ES-I3 (cell line): ENCODE results near the gene ENOX1.

Source experiments
- H3K36me3 ChIP-seq: 2 replicates; pipeline ENCODE4 v1.6.1; 2013; ENCODE audit warnings: mild to moderate bottlenecking, low read length, control low read depth, moderate library complexity; ENCODE audit not compliant: insufficient read depth
- H3K4me1 ChIP-seq: 2 replicates; pipeline ENCODE4 v1.6.1; 2013; ENCODE audit warnings: mild to moderate bottlenecking, control low read depth, low read length; ENCODE audit not compliant: insufficient read depth
- H3K9ac ChIP-seq: 2 replicates; pipeline ENCODE4 v1.6.1; 2013; ENCODE audit warnings: low read depth, mild to moderate bottlenecking, low read length, moderate library complexity
- H3K9me3 ChIP-seq: 2 replicates; pipeline ENCODE4 v1.6.1; 2013; ENCODE audit warnings: mild to moderate bottlenecking, low read length, moderate library complexity; ENCODE audit not compliant: control insufficient read depth, insufficient read depth

ENOX1 gene

GRCh38 chr13:43348397-43348796, 438.4 kb downstream of the ENOX1 start:
- Histone ChIP-seq H3K9ac (no peak overlapping the region), H3K4me1 (peaks cover 8% of the 10 kb centered on the region), H3K36me3 (no peaks in the 10 kb centered on the region), H3K9me3 (no peaks in the 10 kb centered on the region)

- H3K4me1 ChIP-seq, result peaks cover 8% of the 10 kb centered on the region
- no peaks in the 10 kb centered on the region for H3K36me3 ChIP-seq
- no peaks in the 10 kb centered on the region for H3K9me3 ChIP-seq
- no peak overlapping the region for H3K9ac ChIP-seq
These were observed 438.9 kb downstream of the ENOX1 start for GRCh38 chr13:43347877-43348276.

GRCh38 chr13:43346427-43346826, 440.3 kb downstream of the ENOX1 start:
- H3K9me3 ChIP-seq, result no peaks in the 10 kb centered on the region
- no peaks in the 10 kb centered on the region for H3K36me3 ChIP-seq
- H3K9ac ChIP-seq, result no peak overlapping the region
- peaks cover 8% of the 10 kb centered on the region for H3K4me1 ChIP-seq

- Histone ChIP-seq H3K9ac (no peak overlapping the region), H3K9me3 (no peaks in the 10 kb centered on the region), H3K4me1 (peaks cover 8% of the 10 kb centered on the region), H3K36me3 (no peaks in the 10 kb centered on the region)
These were observed 443.1 kb downstream of the ENOX1 start for GRCh38 chr13:43343645-43344044.

GRCh38 chr13:43339805-43340550, 446.8 kb downstream of the ENOX1 start:
- Histone ChIP-seq H3K4me1 (no peaks in the 10 kb centered on the region), H3K9ac (no peak overlapping the region), H3K9me3 (no peaks in the 10 kb centered on the region), H3K36me3 (no peaks in the 10 kb centered on the region)

GRCh38 chr13:43339145-43339804, 447.5 kb downstream of the ENOX1 start:
- no peaks in the 10 kb centered on the region for H3K4me1 ChIP-seq
- no peak overlapping the region for H3K9ac ChIP-seq
- H3K9me3 ChIP-seq, result no peaks in the 10 kb centered on the region

GRCh38 chr13:43335764-43336163, 451.0 kb downstream of the ENOX1 start:
- no peaks in the 10 kb centered on the region for H3K4me1 ChIP-seq
- no peak overlapping the region for H3K9ac ChIP-seq
- H3K9me3 ChIP-seq, result no peaks in the 10 kb centered on the region
- no peaks in the 10 kb centered on the region for H3K36me3 ChIP-seq

More at GRCh38 chr13:43339145-43339804, 447.5 kb downstream of the ENOX1 start:
- no peaks in the 10 kb centered on the region for H3K36me3 ChIP-seq

- no peaks in the 10 kb centered on the region for H3K9me3 ChIP-seq
- H3K9ac ChIP-seq, result no peak overlapping the region
- peaks cover 5% of the 10 kb centered on the region; the same call in 1 of the 2 replicates for H3K4me1 ChIP-seq
- no peaks in the 10 kb centered on the region for H3K36me3 ChIP-seq
These were observed 453.6 kb downstream of the ENOX1 start for GRCh38 chr13:43333176-43333575.

- peaks cover 5% of the 10 kb centered on the region; the same call in 1 of the 2 replicates for H3K4me1 ChIP-seq
- H3K9ac ChIP-seq, result no peak overlapping the region
- H3K9me3 ChIP-seq, result no peaks in the 10 kb centered on the region
- no peaks in the 10 kb centered on the region for H3K36me3 ChIP-seq
These were observed 455.1 kb downstream of the ENOX1 start for GRCh38 chr13:43331672-43332071.

GRCh38 chr13:43329702-43330101, 457.1 kb downstream of the ENOX1 start:
- H3K4me1 ChIP-seq, result peaks cover 5% of the 10 kb centered on the region; the same call in 1 of the 2 replicates
- H3K9ac ChIP-seq, result no peak overlapping the region
- no peaks in the 10 kb centered on the region for H3K36me3 ChIP-seq
- H3K9me3 ChIP-seq, result no peaks in the 10 kb centered on the region

GRCh38 chr13:43328907-43329306, 457.9 kb downstream of the ENOX1 start:
- peaks cover 5% of the 10 kb centered on the region; the same call in 1 of the 2 replicates for H3K4me1 ChIP-seq
- H3K36me3 ChIP-seq, result no peaks in the 10 kb centered on the region
- no peaks in the 10 kb centered on the region for H3K9me3 ChIP-seq
- H3K9ac ChIP-seq, result no peak overlapping the region

- Histone ChIP-seq H3K9me3 (no peaks in the 10 kb centered on the region), H3K36me3 (no peaks in the 10 kb centered on the region), H3K9ac (no peak overlapping the region), H3K4me1 (peaks cover 5% of the 10 kb centered on the region; the same call in 1 of the 2 replicates)
These were observed 460.7 kb downstream of the ENOX1 start for GRCh38 chr13:43326100-43326499.

GRCh38 chr13:43325636-43326035, 461.1 kb downstream of the ENOX1 start:
- H3K36me3 ChIP-seq, result no peaks in the 10 kb centered on the region
- no peak overlapping the region for H3K9ac ChIP-seq
- peaks cover 5% of the 10 kb centered on the region; the same call in 1 of the 2 replicates for H3K4me1 ChIP-seq
- no peaks in the 10 kb centered on the region for H3K9me3 ChIP-seq

GRCh38 chr13:43324129-43324528, 462.6 kb downstream of the ENOX1 start:
- no peaks in the 10 kb centered on the region for H3K9me3 ChIP-seq
- H3K36me3 ChIP-seq, result no peaks in the 10 kb centered on the region
- H3K9ac ChIP-seq, result no peak overlapping the region
- peaks cover 5% of the 10 kb centered on the region; the same call in 1 of the 2 replicates for H3K4me1 ChIP-seq
